Heart right ventricle (tissue), 16 donors: ENCODE results near the gene TCF4. TPM values are rescaled to one million over a fixed set of nuclear protein-coding genes. Genes with fewer than 3 reads are reported as not detected.

ENCODE experiments used
- ATAC-seq, 8 donors: fragments of 200-7000 bp; cut with Tn5 transposase; one replicate each; pipeline ENCODE4 v1.9.1; 2020; ENCODE audit warnings: mild to moderate bottlenecking in 8 of 8, moderate library complexity in 8 of 8, moderate number of reproducible peaks in 1 of 8
- DNase-seq, 2 donors: peaks; one replicate each; pipeline ENCODE4 v3.0.0-alpha.2; 2020
- H3K27ac ChIP-seq, 10 donors: fragments of 200-600 bp; sonication (generic) in 2 of 10; one replicate each; pipeline versions ENCODE4 v1.5.0 to v1.8.0; 2020 to 2022; ENCODE audit warnings: mild to moderate bottlenecking in 3 of 10
- H3K27me3 ChIP-seq, 7 donors: fragments of 200-600 bp; one replicate each; pipeline ENCODE4 v1.8.0; 2021 to 2022; ENCODE audit warnings: mild to moderate bottlenecking in 2 of 7
- H3K36me3 ChIP-seq, 9 donors: fragments of 200-600 bp; sonication (generic) in 1 of 9; one replicate each; pipeline versions ENCODE4 v1.5.0 to v1.8.0; 2020 to 2022; ENCODE audit warnings: mild to moderate bottlenecking in 2 of 9
- H3K4me1 ChIP-seq, 9 donors: fragments of 200-600 bp; sonication (generic) in 1 of 9; one replicate each; pipeline versions ENCODE4 v1.5.0 to v1.8.0; 2020 to 2022; ENCODE audit warnings: mild to moderate bottlenecking in 4 of 9
- H3K4me3 ChIP-seq, 10 donors: fragments of 200-600 bp; sonication (generic) in 2 of 10; one replicate each; pipeline versions ENCODE4 v1.5.0 to v1.8.0; 2020 to 2022; ENCODE audit warnings: mild to moderate bottlenecking in 7 of 10, moderate library complexity in 2 of 10
- H3K9me3 ChIP-seq, 11 donors: fragments of 200-600 bp in 10 of 11; sonication (generic) in 2 of 11; one replicate each; pipeline versions ENCODE4 v1.5.0 to v1.8.0; 2013 to 2022; ENCODE audit warnings: mild to moderate bottlenecking in 2 of 11, control low read depth in 1 of 11, moderate library complexity in 1 of 11
- WGBS, 2 donors: extraction: QIAGEN DNeasy Blood & Tissue Kit; methylation state at CpG; one replicate each; pipeline ENCODE4 v1.1.7; 2013; ENCODE audit warnings: inconsistent platforms in 1 of 2; 5-methylcytosine and 5-hydroxymethylcytosine counted together
- intact Hi-C, 10 donors: fragments of 100-400 bp; cut with DNase I; formaldehyde crosslinking; loops; one replicate each; pipeline versions ENCODE4 v1.11.1 to v1.14.2; 2022
- polyA plus RNA-seq, 2 donors: library from polyadenylated mRNA; stranded (reverse); fragments of 200-250 nt; gene quantifications; one replicate each; pipeline ENCODE4 v1.2.3, GENCODE V29; 2013
- total RNA-seq, 10 donors: library from RNA; stranded (reverse); fragmentation: NEBNext Ultra II Directional in 3 of 10; extraction: Animal tissue kit (Norgen Biotek cat#: 25700) in 3 of 10; gene quantifications; one replicate each; pipeline versions ENCODE4 v1.2.1 to v1.2.4, GENCODE V29; 2021 to 2023
- TF ChIP-seq, protein P1 (sequence below), 9 donors: fragments of 200-600 bp; sonication (generic) in 2 of 9; IDR thresholded peaks; one replicate each; pipeline versions ENCODE4 v1.5.0 to v1.8.0; 2021 to 2022; ENCODE audit warnings: antibody characterized with exemption in 9 of 9, mild to moderate bottlenecking in 5 of 9, moderate library complexity in 1 of 9
- donor health status: Arrhythmogenic right ventricular cardiomyopathy.
- donor health status: ischemic (EF 13 %, LVEDD 7.1; RV severe dilation, severe dysfunction).
- donor health status: healthy with polysubstance abuse.
- donor health status: DM: no; HTN: yes; CAD: no.
- donor health status: DM: no; HTN: no; CAD: no.
- donor health status: ischemic (EF 25% LVEDD 6.9; RV normal size, moderate dysfunction).
- donor health status: ischemic (EF 25% LVEDD 5.7; RV mildly dilated, moderate dysfunction).
- donor health status: healthy.
- donor health status: DM: yes; HTN: yes; CAD: no.
- donor health status: Ischemic cardiomyopathy.
- donor health status: ischemic (EF 35%, LVEDD 5.7; RV mildly dilated, moderate dysfunction).
- donor health status: nonischemic (EF 11% LVEDD 7.7; RV severe dilation, severe dysfunction).
- donor health status: DM: yes; HTN: yes; CAD: no.
- donor health status: PGD.
- donor health status: ischemic (EF 29% LVEDD 5.4; RV normal size, mild dysfunction).
- donor health status: nonischemic (EF 23%, LVEDD 6.1; RV moderate dilation, normal function).

The TCF4 gene
- total and polyA plus RNA-seq, 12 donors, result 12.6 to 90.1 (median 65.5) TPM

DNA sequence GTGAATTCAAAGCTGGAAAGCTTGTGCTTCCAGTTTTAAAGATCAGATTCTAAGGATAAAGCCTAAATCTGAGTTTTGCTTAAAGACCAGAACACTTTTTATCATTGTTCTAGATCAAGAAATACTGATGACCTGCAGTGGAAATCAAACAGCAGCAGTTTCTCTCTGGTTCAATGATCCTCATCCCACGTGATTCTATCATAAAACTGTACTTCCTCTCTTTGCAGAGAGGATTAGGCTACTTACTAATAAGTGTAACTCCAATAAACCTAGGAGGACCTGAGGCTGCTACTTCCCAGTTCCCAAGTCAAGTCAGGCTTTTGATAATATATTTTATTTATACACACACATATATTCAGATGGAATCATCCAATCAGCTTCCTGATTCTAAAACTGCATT is 81.9 kb downstream of the TCF4 start:
- Histone ChIP-seq H3K27ac (peak overlapping the region in 1 of 10 donors; percentile 34), H3K4me3 (no peak overlapping the region), H3K9me3 (no peaks in the 10 kb centered on the region), H3K27me3 (no peaks in the 10 kb centered on the region), H3K36me3 (no peaks in the 10 kb centered on the region), H3K4me1 (peaks cover 0 to 61% (median 41%) of the 10 kb centered on the region in 9 donors)
- intact Hi-C loops, result loop anchor here in 5 of 10 donors (5.0 to 10.0 kb wide), 6 partner anchors 34 to 271 kb away; no protein-coding TSS in a partner anchor
- 65 to 72% methylated on average over 1 of the region's 1 CpG for WGBS, 2 donors
- DNase-seq, result no peak
- TF ChIP-seq, protein P1, sequence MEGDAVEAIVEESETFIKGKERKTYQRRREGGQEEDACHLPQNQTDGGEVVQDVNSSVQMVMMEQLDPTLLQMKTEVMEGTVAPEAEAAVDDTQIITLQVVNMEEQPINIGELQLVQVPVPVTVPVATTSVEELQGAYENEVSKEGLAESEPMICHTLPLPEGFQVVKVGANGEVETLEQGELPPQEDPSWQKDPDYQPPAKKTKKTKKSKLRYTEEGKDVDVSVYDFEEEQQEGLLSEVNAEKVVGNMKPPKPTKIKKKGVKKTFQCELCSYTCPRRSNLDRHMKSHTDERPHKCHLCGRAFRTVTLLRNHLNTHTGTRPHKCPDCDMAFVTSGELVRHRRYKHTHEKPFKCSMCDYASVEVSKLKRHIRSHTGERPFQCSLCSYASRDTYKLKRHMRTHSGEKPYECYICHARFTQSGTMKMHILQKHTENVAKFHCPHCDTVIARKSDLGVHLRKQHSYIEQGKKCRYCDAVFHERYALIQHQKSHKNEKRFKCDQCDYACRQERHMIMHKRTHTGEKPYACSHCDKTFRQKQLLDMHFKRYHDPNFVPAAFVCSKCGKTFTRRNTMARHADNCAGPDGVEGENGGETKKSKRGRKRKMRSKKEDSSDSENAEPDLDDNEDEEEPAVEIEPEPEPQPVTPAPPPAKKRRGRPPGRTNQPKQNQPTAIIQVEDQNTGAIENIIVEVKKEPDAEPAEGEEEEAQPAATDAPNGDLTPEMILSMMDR (IDR thresholded peaks at IDR 0.05), result no peak
- ATAC-seq, result no peak

DNA sequence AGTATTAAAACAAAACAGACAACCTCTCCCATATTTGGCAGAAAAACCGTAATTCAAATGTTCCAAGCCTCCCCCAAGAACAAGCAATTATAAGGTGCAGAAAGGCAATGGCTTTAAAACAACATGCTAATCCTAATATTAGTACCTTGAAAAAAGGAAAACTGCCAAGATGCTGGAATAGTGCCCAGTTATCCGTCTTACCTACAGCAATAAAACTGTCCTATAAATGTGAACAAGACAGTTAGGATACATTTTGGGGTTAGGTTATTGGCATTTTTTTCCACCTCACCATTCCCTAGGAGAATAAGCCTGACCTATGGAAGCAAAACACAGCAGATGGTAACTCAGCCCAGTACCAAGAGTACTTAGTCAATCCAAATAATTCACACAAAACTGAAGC is 83.2 kb downstream of the TCF4 start:
- Histone ChIP-seq H3K9me3 (no peaks in the 10 kb centered on the region), H3K27me3 (no peaks in the 10 kb centered on the region), H3K36me3 (no peaks in the 10 kb centered on the region), H3K4me3 (no peak overlapping the region), H3K27ac (peak overlapping the region in 1 of 10 donors; percentile 2), H3K4me1 (peaks cover 3 to 66% (median 43%) of the 10 kb centered on the region in 9 donors)
- no peak for ATAC-seq
- DNase-seq, result no peak
- WGBS, 2 donors, result 50 to 65% methylated on average over 2 of the region's 2 CpGs
- TF ChIP-seq, protein P1 (IDR thresholded peaks at IDR 0.05), result no peak
- intact Hi-C loops, result loop anchor here in 5 of 10 donors (5.0 to 10.0 kb wide), 6 partner anchors 33 to 270 kb away; no protein-coding TSS in a partner anchor

DNA sequence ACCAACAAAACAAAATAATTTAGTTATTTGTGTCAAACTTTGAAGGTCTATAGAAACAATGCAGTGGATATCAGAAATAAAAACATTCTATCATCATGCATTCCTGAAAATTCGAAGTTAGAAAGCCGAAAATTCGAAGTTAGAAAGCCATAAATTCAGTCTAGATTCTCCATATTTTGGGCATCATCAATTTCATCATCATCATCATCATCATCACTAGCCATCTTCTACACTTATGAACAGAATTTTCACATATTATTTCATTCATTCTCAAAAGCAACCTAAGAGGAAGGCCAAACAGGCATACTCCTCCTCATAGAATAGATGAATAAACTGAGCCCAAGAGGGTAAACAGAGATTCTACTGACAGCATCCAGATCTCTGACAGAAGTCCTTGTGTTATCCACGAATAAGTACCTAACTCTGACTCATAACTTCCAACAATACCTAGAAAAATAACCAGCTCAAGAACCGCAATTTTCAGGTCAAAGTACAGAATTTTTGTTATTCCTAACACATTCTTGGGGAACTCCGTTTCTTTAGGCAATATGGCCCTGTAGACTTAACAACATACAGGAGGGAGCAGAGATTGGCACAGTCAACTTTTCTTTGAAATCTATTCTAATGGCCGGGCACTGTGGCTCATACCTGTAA is 84.7 kb downstream of the TCF4 start:
- TF ChIP-seq, protein P1 (IDR thresholded peaks at IDR 0.05), result no peak
- no peaks in the 10 kb centered on the region for H3K36me3 ChIP-seq
- H3K27me3 ChIP-seq, result no peaks in the 10 kb centered on the region
- peaks cover 3 to 58% (median 38%) of the 10 kb centered on the region in 9 donors for H3K4me1 ChIP-seq
- no peaks in the 10 kb centered on the region for H3K9me3 ChIP-seq
- ATAC-seq (no peak), DNase-seq (no peak)
- WGBS, 2 donors, result 91 to 93% methylated on average over 7 of the region's 7 CpGs
- peak overlapping the region in 1 of 10 donors; percentile 77 for H3K27ac ChIP-seq
- H3K4me3 ChIP-seq, result no peak overlapping the region
- intact Hi-C loops, result loop anchor here in 4 of 10 donors (10.0 kb wide), 4 partner anchors 158 to 268 kb away; no protein-coding TSS in a partner anchor

DNA sequence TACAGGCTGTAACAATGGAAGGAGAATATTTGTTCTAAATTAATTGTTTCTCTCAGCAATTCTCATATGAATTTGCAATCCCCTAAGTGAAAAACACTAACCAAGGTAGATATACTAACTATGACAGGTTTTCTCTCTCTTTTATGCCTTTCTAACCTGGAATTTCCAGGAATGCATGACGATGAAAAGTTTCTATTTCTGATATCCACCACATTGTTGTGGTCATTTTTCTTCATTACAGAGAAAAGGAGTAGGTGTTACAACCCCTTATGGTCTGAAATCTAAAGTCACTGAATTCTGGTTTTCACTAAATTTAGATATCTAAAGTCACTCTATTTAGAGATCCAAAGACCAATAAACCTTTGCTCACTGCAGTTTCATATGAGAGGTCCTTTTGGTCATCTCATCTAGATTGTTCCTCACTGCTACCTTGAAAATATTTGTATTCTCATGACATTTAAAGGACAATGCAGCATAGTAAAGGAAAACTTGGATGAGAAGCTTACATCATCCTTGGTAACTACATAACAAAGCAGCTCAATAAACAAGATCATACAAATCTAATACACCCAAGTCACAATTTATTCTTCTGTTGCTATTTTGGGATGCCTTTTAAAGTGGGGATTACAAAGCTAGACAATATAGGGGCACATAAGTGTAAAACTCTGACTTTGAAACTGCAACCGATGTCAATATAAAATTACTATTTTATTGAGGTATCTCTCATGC is 85.8 kb downstream of the TCF4 start:
- peaks cover 3 to 48% (median 31%) of the 10 kb centered on the region in 9 donors for H3K4me1 ChIP-seq
- H3K27me3 ChIP-seq, result no peaks in the 10 kb centered on the region
- TF ChIP-seq, protein P1 (IDR thresholded peaks at IDR 0.05), result no peak
- no peaks in the 10 kb centered on the region for H3K9me3 ChIP-seq
- ATAC-seq, result peak in 1 of 8 donors; percentile 31
- H3K36me3 ChIP-seq, result no peaks in the 10 kb centered on the region
- WGBS, 2 donors, result 61 to 72% methylated on average over 2 of the region's 2 CpGs
- no peak for DNase-seq
- H3K4me3 ChIP-seq, result peak overlapping the region in 1 of 10 donors; percentile 11
- intact Hi-C loops, result loop anchor here in 4 of 10 donors (10.0 kb wide), 4 partner anchors 157 to 267 kb away; no protein-coding TSS in a partner anchor
- H3K27ac ChIP-seq, result peak overlapping the region in 7 of 10 donors; percentile 14 to 77 (median 65)
